Naive B cell (primary cell): ENCODE measurements around the gene LIN7B. TPM values are rescaled to one million over a fixed set of nuclear protein-coding genes. Genes with fewer than 3 reads are reported as not detected.

Source experiments
- ATAC-seq, 2 donors: fragments of 150-1000 bp; cut with Tn5 transposase; 2 replicates each; pipeline ENCODE4 v1.10.0; 2021; ENCODE audit warnings: low read depth in 2 of 2, mild to moderate bottlenecking in 2 of 2, moderate library complexity in 2 of 2
- DNase-seq: peaks from one replicate; pipeline ENCODE4 v3.0.0; 2022
- H3K27ac Mint-ChIP-seq, 6 donors: one replicate each; pipeline ENCODE4 v1.8.0; 2020 to 2022; ENCODE audit warnings: mild to moderate bottlenecking in 6 of 6, mixed read lengths in 6 of 6, moderate library complexity in 5 of 6, inconsistent platforms in 2 of 6
- H3K27me3 Mint-ChIP-seq, 3 donors: one replicate each; pipeline ENCODE4 v1.8.0; 2021 to 2022; ENCODE audit warnings: mixed read lengths in 3 of 3, mild to moderate bottlenecking in 1 of 3
- H3K36me3 Mint-ChIP-seq, 2 donors: one replicate each; pipeline ENCODE4 v1.8.0; 2020 to 2022; ENCODE audit warnings: mixed read lengths in 2 of 2, inconsistent platforms in 1 of 2, mild to moderate bottlenecking in 1 of 2
- H3K4me1 Mint-ChIP-seq, 3 donors: one replicate each; pipeline ENCODE4 v1.8.0; 2020 to 2022; ENCODE audit warnings: mixed read lengths in 3 of 3, inconsistent platforms in 1 of 3, mild to moderate bottlenecking in 1 of 3, moderate library complexity in 1 of 3
- H3K4me3 Mint-ChIP-seq, 8 donors: one replicate each; pipeline ENCODE4 v1.8.0; 2020 to 2022; ENCODE audit warnings: mild to moderate bottlenecking in 8 of 8, mixed read lengths in 8 of 8, moderate library complexity in 8 of 8, inconsistent platforms in 2 of 8
- H3K9me3 Mint-ChIP-seq, 7 donors: one replicate each; pipeline ENCODE4 v1.8.0; 2020 to 2022; ENCODE audit warnings: mixed read lengths in 7 of 7, mild to moderate bottlenecking in 5 of 7, inconsistent platforms in 2 of 7, moderate library complexity in 1 of 7
- polyA plus RNA-seq, 6 donors: library from polyadenylated mRNA; unstranded; fragments of 300-500 nt; fragmentation: Illumina TruSeq; gene quantifications; one replicate each; pipeline ENCODE4 v1.2.3, GENCODE V29; 2021; ENCODE audit warnings: low read depth in 6 of 6

Gene LIN7B
- polyA plus RNA-seq, 6 donors from 2014 or later: 2.8 to 5.0 (median 3.5) TPM; not detected in 1

DNA sequence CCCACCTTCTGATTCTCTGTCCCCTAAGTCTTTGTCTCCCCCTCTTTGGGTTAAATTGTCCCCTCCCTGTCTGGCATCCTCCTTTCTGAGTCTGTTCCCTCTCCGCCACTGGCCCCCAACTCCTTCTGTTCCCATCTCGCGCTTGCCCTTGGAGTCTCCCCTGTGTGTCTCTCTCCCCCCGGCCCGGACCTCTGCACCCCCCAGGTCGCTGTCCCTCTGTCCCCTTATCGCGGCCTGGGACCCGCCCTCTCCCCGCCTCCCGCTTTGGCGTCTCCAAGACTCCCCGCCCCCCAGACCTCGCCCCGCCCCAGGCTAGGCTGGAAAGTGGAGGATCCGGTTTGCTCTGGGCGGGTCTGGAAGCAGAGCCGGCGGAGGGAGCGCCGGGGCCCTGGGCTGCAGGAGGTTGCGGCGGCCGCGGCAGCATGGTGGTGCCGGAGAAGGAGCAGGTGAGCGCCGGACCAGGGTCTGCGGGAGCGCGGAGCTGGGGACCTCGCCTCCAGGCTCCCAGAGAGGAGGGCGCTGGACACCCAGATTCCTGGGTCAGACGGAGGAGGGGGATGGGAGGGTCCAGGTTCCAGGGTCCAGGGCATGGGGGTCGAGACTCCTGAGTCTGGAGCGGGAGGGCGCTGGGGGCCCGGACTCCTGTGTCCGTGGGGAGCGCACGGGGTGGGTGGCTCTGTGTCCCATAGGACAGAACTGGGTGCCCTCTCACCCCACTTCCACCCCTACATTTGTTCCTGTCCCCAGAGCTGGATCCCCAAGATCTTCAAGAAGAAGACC lies 43.5 kb downstream of the LIN7B start, which contains the start of gene TRPM4:
Gene TRPM4 (plus strand): TSS at position 348 of the 780 bp plus-strand sequence. CDS start 75 bp downstream, at position 423.
- Mint-ChIP-seq H3K9me3 (peaks cover 3 to 15% (median 9%) of the 10 kb centered on the region in 7 donors), H3K36me3 (peaks cover 0 to 18% of the 10 kb centered on the region in 2 donors), H3K4me3 (peak within 1 kb of the TSS in 6 of 8 donors; percentile 2 to 85 (median 58)), H3K27ac (peak within 1 kb of the TSS in 1 of 6 donors; percentile 90), H3K4me1 (peaks cover 10 to 24% (median 15%) of the 10 kb centered on the region in 3 donors), H3K27me3 (peaks cover 53 to 80% (median 80%) of the 10 kb centered on the region in 3 donors)
- DNase-seq (no peak), ATAC-seq (peak; percentile 48 to 51)

GRCh38 chr19:49160450-49161189 lies 46.5 kb downstream of the LIN7B start:
- Mint-ChIP-seq H3K9me3 (peaks cover 0 to 6% (median 0%) of the 10 kb centered on the region in 7 donors), H3K36me3 (no peaks in the 10 kb centered on the region), H3K4me1 (peaks cover 7 to 15% (median 7%) of the 10 kb centered on the region in 3 donors), H3K27ac (no peak overlapping the region), H3K4me3 (no peak overlapping the region), H3K27me3 (peaks cover 37 to 50% (median 50%) of the 10 kb centered on the region in 3 donors)
- DNase-seq: no peak
- no peak for ATAC-seq

GRCh38 chr19:49161987-49162386 lies 47.8 kb downstream of the LIN7B start:
- Mint-ChIP-seq H3K36me3 (no peaks in the 10 kb centered on the region), H3K27ac (no peak overlapping the region), H3K4me3 (peak overlapping the region in 1 of 8 donors; percentile 33), H3K4me1 (peaks cover 7 to 14% (median 7%) of the 10 kb centered on the region in 3 donors), H3K9me3 (peaks cover 0 to 6% (median 0%) of the 10 kb centered on the region in 7 donors), H3K27me3 (peaks cover 31 to 50% (median 47%) of the 10 kb centered on the region in 3 donors)
- ATAC-seq: no peak
- no peak for DNase-seq

- Mint-ChIP-seq H3K4me1 (peaks cover 0 to 4% (median 0%) of the 10 kb centered on the region in 3 donors), H3K27ac (peak overlapping the region in 1 of 6 donors; percentile 67), H3K4me3 (no peak overlapping the region), H3K27me3 (peaks cover 13 to 36% (median 31%) of the 10 kb centered on the region in 3 donors), H3K36me3 (no peaks in the 10 kb centered on the region), H3K9me3 (no peaks in the 10 kb centered on the region)
- no peak for DNase-seq
- ATAC-seq: no peak
These were observed 51.1 kb downstream of the LIN7B start for GRCh38 chr19:49165111-49165750.

- no peak overlapping the region for H3K4me3 Mint-ChIP-seq
- H3K9me3 Mint-ChIP-seq: no peaks in the 10 kb centered on the region
- H3K27ac Mint-ChIP-seq: no peak overlapping the region
- DNase-seq: no peak
- H3K36me3 Mint-ChIP-seq: no peaks in the 10 kb centered on the region
- H3K4me1 Mint-ChIP-seq: peaks cover 0 to under 1% (median 0%) of the 10 kb centered on the region in 3 donors
- H3K27me3 Mint-ChIP-seq: peaks cover 8 to 29% (median 29%) of the 10 kb centered on the region in 3 donors
- ATAC-seq: no peak
These were observed 51.7 kb downstream of the LIN7B start for GRCh38 chr19:49165865-49166301.

- ATAC-seq (no peak), DNase-seq (no peak)
- Mint-ChIP-seq H3K4me3 (no peak overlapping the region), H3K36me3 (no peaks in the 10 kb centered on the region), H3K27me3 (peaks cover 0 to 30% (median 25%) of the 10 kb centered on the region in 3 donors), H3K9me3 (no peaks in the 10 kb centered on the region), H3K4me1 (no peaks in the 10 kb centered on the region), H3K27ac (no peak overlapping the region)
These were observed 53.8 kb downstream of the LIN7B start for GRCh38 chr19:49167857-49168409.

Other genes with a start within 250 kb of the LIN7B start
- 10 to 100 TPM in 1 of 6 donors, 1 to 10 TPM in 5; 4.4 to 15.3 (median 8.7) TPM for gene PLEKHA4, start 245.8 kb upstream of the LIN7B start, polyA plus RNA-seq
- gene PPP1R15A, start 241.9 kb upstream of the LIN7B start, polyA plus RNA-seq: 100 to 1,000 TPM in 5 of 6 donors, 10 to 100 TPM in 1; 98.9 to 436 (median 172) TPM
- gene TULP2, start 215.6 kb upstream of the LIN7B start, polyA plus RNA-seq: not detected
- gene NUCB1, start 214.1 kb upstream of the LIN7B start, polyA plus RNA-seq: 10 to 100 TPM; 48.8 to 90.6 (median 54.6) TPM
- gene DHDH, start 180.7 kb upstream of the LIN7B start, polyA plus RNA-seq: under 1 TPM in 1 of 6 donors, not detected in 5; 0.32 TPM
- gene BAX, start 159.5 kb upstream of the LIN7B start, polyA plus RNA-seq: 10 to 100 TPM; 56.0 to 88.2 (median 68.3) TPM
- gene FTL, start 149.1 kb upstream of the LIN7B start, polyA plus RNA-seq: 1,000 to 10,000 TPM; 5,752 to 7,301 (median 6,284) TPM
- 10 to 100 TPM; 16.0 to 24.1 (median 20.5) TPM for gene GYS1, start 121.1 kb upstream of the LIN7B start, polyA plus RNA-seq
- gene RUVBL2, start 120.5 kb upstream of the LIN7B start, polyA plus RNA-seq: 10 to 100 TPM; 39.7 to 63.2 (median 50.0) TPM
- not detected for gene LHB, start 97.3 kb upstream of the LIN7B start, polyA plus RNA-seq
- gene CGB3, start 90.0 kb upstream of the LIN7B start, polyA plus RNA-seq: not detected
- not detected for gene CGB2, start 82.5 kb upstream of the LIN7B start, polyA plus RNA-seq
- not detected for gene CGB1, start 77.5 kb upstream of the LIN7B start, polyA plus RNA-seq
- gene CGB5, start 70.5 kb upstream of the LIN7B start, polyA plus RNA-seq: not detected
- gene CGB8, start 65.3 kb upstream of the LIN7B start, polyA plus RNA-seq: not detected
- not detected for gene CGB7, start 56.6 kb upstream of the LIN7B start, polyA plus RNA-seq
- not detected for gene NTF4, start 49.6 kb upstream of the LIN7B start, polyA plus RNA-seq
- gene KCNA7, start 41.7 kb upstream of the LIN7B start, polyA plus RNA-seq: not detected
- 10 to 100 TPM; 29.8 to 63.5 (median 41.6) TPM for gene SNRNP70, start 28.9 kb upstream of the LIN7B start, polyA plus RNA-seq
- 1 to 10 TPM; 2.8 to 6.3 (median 5.8) TPM for gene C19orf73, start 4.8 kb downstream of the LIN7B start, polyA plus RNA-seq
- gene PPFIA3, start 5.2 kb downstream of the LIN7B start, polyA plus RNA-seq: under 1 TPM in 2 of 6 donors, not detected in 4; 0.23 to 0.26 TPM
- not detected for gene HRC, start 41.0 kb downstream of the LIN7B start, polyA plus RNA-seq
- gene TRPM4, start 43.4 kb downstream of the LIN7B start, polyA plus RNA-seq: under 1 TPM in 1 of 6 donors, not detected in 5; 0.45 TPM
- gene SLC6A16, start 210.8 kb downstream of the LIN7B start, polyA plus RNA-seq: 10 to 100 TPM in 1 of 6 donors, 1 to 10 TPM in 5; 5.8 to 17.4 (median 8.4) TPM
- gene CD37, start 221.0 kb downstream of the LIN7B start, polyA plus RNA-seq: 1,000 to 10,000 TPM in 1 of 6 donors, 100 to 1,000 TPM in 5; 672 to 1,032 (median 882) TPM
- gene TEAD2, start 248.0 kb downstream of the LIN7B start, polyA plus RNA-seq: 1 to 10 TPM in 5 of 6 donors, under 1 TPM in 1; 0.80 to 5.4 (median 3.0) TPM
- gene DKKL1, start 249.5 kb downstream of the LIN7B start, polyA plus RNA-seq: 1 to 10 TPM in 1 of 6 donors, under 1 TPM in 2, not detected in 3; 0.55 to 2.8 (median 0.82) TPM